Endothelial cell of umbilical vein (primary cell): Measurements from ENCODE around the gene PSG6. TPM values are rescaled to one million over a fixed set of nuclear protein-coding genes. Genes with fewer than 3 reads are reported as not detected.

Experiments
- BruUV-seq: library from RNA; stranded (reverse); fragments of 400-500 nt; replicated peaks from 2 replicates; lab custom pipeline; 2021; lab: Mats Ljungman, UMichigan
- CTCF ChIA-PET: fragments of 300-600, 350-600 bp; sonication (Branson Sonifier 250); formaldehyde crosslinking; loops from one replicate; lab custom pipeline; 2021; ENCODE audit warnings: antibody characterized with exemption, inconsistent platforms; lab: Charles Lee
- POLR2A ChIA-PET: fragments of 300-600, 350-600 bp; sonication (Branson Sonifier 250); formaldehyde crosslinking; loops from one replicate; lab custom pipeline; 2021; ENCODE audit warnings: antibody characterized with exemption, inconsistent platforms; lab: Charles Lee
- DNase-seq: peaks from one replicate; pipeline ENCODE4 v3.0.0-alpha.2; 2011; ENCODE audit warnings: low read depth, low spot score
- FAIRE-seq: peaks from 2 replicates; lab custom pipeline; 2011; peaks lifted over from hg19 to GRCh38; lab: Jason Lieb, UNC
- H2AFZ ChIP-seq: 2 replicates; pipeline ENCODE4 v1.6.0; 2012; ENCODE audit warnings: low read depth, low read length, control low read depth, inconsistent platforms
- H3K27ac ChIP-seq: 2 replicates; pipeline ENCODE4 v1.5.1; 2011; ENCODE audit warnings: low read depth, mild to moderate bottlenecking, control low read depth, low read length, moderate library complexity; ENCODE audit not compliant: insufficient read depth
- H3K27me3 ChIP-seq, 2 experiments: 2 replicates each; pipeline versions ENCODE4 v1.6.0 to v1.6.1; 2011; ENCODE audit warnings: low read length in 2 of 2, mixed read lengths in 1 of 2; ENCODE audit not compliant: control insufficient read depth in 2 of 2, insufficient read depth in 2 of 2
- H3K36me3 ChIP-seq, 2 experiments: 2 replicates in 1 of 2; 3 replicates in 1 of 2; pipeline ENCODE4 v1.5.1; 2011; ENCODE audit warnings: low read length in 2 of 2, mild to moderate bottlenecking in 1 of 2, moderate library complexity in 1 of 2; ENCODE audit not compliant: control insufficient read depth in 2 of 2, insufficient read depth in 2 of 2; ENCODE audit errors: extremely low read depth in 1 of 2
- H3K4me1 ChIP-seq: 3 replicates; pipeline ENCODE4 v1.5.1; 2011; ENCODE audit warnings: mild to moderate bottlenecking, low read length; ENCODE audit not compliant: control insufficient read depth, insufficient read depth; ENCODE audit errors: extremely low read depth
- H3K4me2 ChIP-seq: 2 replicates; pipeline ENCODE4 v1.6.1; 2011; ENCODE audit warnings: low read length, control low read depth, mixed read lengths; ENCODE audit not compliant: insufficient read depth
- H3K4me3 ChIP-seq, 3 experiments: fragments of 200-600 bp in 1 of 3; sonication (generic), shearing (Covaris generic) in 1 of 3; replicated peaks in 1 of 3; 2 replicates each; pipeline ENCODE4 v1.5.1; 2011 to 2016; ENCODE audit warnings: control low read depth in 3 of 3, low read length in 3 of 3, mild to moderate bottlenecking in 2 of 3, inconsistent platforms in 1 of 3, low read depth in 1 of 3, moderate library complexity in 1 of 3; ENCODE audit not compliant: insufficient read depth in 1 of 3
- H3K79me2 ChIP-seq: 2 replicates; pipeline ENCODE4 v1.6.0; 2012; ENCODE audit warnings: low read length, inconsistent platforms; ENCODE audit not compliant: control insufficient read depth, insufficient read depth
- H3K9ac ChIP-seq: replicated peaks from 2 replicates; pipeline ENCODE3; 2011; ENCODE audit warnings: low read length, control low read depth; ENCODE audit not compliant: insufficient read depth; ENCODE audit errors: extremely low read depth
- H3K9me1 ChIP-seq: replicated peaks from 3 replicates; pipeline ENCODE4 v1.6.0; 2011; ENCODE audit warnings: mild to moderate bottlenecking, low read length; ENCODE audit not compliant: control insufficient read depth, insufficient read depth; ENCODE audit errors: extremely low read depth
- H3K9me3 ChIP-seq: replicated peaks from 2 replicates; pipeline ENCODE4 v1.5.1; 2012; ENCODE audit warnings: low read length, inconsistent platforms; ENCODE audit not compliant: control insufficient read depth, insufficient read depth
- H4K20me1 ChIP-seq: replicated peaks from 2 replicates; pipeline ENCODE3; 2011; ENCODE audit warnings: mild to moderate bottlenecking, low read length; ENCODE audit not compliant: control insufficient read depth, insufficient read depth; ENCODE audit errors: extremely low read depth
- EZH2 ChIP-seq: IDR thresholded peaks from 2 replicates; pipeline ENCODE4 v1.6.1; 2012; ENCODE audit warnings: borderline replicate concordance, low read depth, mild to moderate bottlenecking, moderate library complexity, low read length, inconsistent platforms; ENCODE audit not compliant: severe bottlenecking
- FOS ChIP-seq: IDR thresholded peaks from 2 replicates; pipeline ENCODE4 v1.6.1; 2011; ENCODE audit warnings: mild to moderate bottlenecking, low read length, moderate library complexity, borderline replicate concordance; ENCODE audit not compliant: insufficient read depth
- GATA2 ChIP-seq: IDR thresholded peaks from 2 replicates; pipeline ENCODE4 v1.7.0; 2011; ENCODE audit warnings: low read depth, mild to moderate bottlenecking, moderate library complexity, mixed read lengths, low read length; ENCODE audit not compliant: insufficient read length, insufficient read depth
- JUN ChIP-seq: IDR thresholded peaks from 2 replicates; pipeline ENCODE4 v1.6.1; 2011; ENCODE audit warnings: borderline replicate concordance, low read depth; ENCODE audit not compliant: insufficient read length, insufficient read depth
- MYC ChIP-seq: IDR thresholded peaks from one replicate; pipeline ENCODE4 v1.6.1; 2011; ENCODE audit warnings: mild to moderate bottlenecking, low read depth, low read length
- POLR2A ChIP-seq: IDR thresholded peaks from 2 replicates; pipeline ENCODE4 v1.6.1; 2012; ENCODE audit warnings: low read depth, mild to moderate bottlenecking, control low read depth, low read length
- POLR2AphosphoS5 ChIP-seq: IDR thresholded peaks from 2 replicates; pipeline ENCODE4 v1.6.1; 2012; ENCODE audit warnings: low read depth, mild to moderate bottlenecking, control low read depth, low read length, moderate library complexity; ENCODE audit not compliant: insufficient read depth
- dilution Hi-C: fragments of 300-500 bp; cut with MboI; formaldehyde crosslinking; loops from one replicate; pipeline ENCODE4 v1.15.0; 2019; ENCODE audit warnings: low sequenced_read_pairs; ENCODE audit not compliant: extremely low pct_ligation_motif_present
- intact Hi-C: fragments of 100-400 bp; cut with micrococcal nuclease; formaldehyde crosslinking; loops from one replicate; pipeline ENCODE4 v1.10.0; 2022
- polyA plus RNA-seq, 4 experiments: library from polyadenylated mRNA; depleted of rRNA in 3 of 4; stranded (reverse) in 3 of 4; unstranded in 1 of 4; fragments of >200 nt; gene quantifications; 2 replicates each; pipeline versions ENCODE4 v1.2.1 to v1.2.3, GENCODE V29; 2011 to 2012; ENCODE audit warnings: missing spikeins in 1 of 4
- total RNA-seq: library from RNA; stranded (reverse); gene quantifications from 2 replicates; pipeline ENCODE4 v1.2.3, GENCODE V29; 2021
- TF ChIP-seq, protein P1 (sequence below): IDR thresholded peaks from 2 replicates; pipeline ENCODE4 v1.6.1; 2011; ENCODE audit not compliant: insufficient read depth, insufficient read length
- TF ChIP-seq, protein P2 (sequence below), 2 donors: IDR thresholded peaks; 1 replicate in 1 of 2; 2 replicates in 1 of 2; pipeline ENCODE4 v1.5.1; 2011; ENCODE audit warnings: low read length in 2 of 2, mild to moderate bottlenecking in 2 of 2, moderate library complexity in 2 of 2, control low read depth in 1 of 2, inconsistent platforms in 1 of 2, low read depth in 1 of 2; ENCODE audit not compliant: insufficient read depth in 1 of 2; ENCODE audit errors: extremely low read depth in 1 of 2

PSG6 gene
- total and polyA plus RNA-seq, 2 donors (not counting 3 experiments of a cell fraction or from before 2014, with no cell fraction given) = not detected

DNA sequence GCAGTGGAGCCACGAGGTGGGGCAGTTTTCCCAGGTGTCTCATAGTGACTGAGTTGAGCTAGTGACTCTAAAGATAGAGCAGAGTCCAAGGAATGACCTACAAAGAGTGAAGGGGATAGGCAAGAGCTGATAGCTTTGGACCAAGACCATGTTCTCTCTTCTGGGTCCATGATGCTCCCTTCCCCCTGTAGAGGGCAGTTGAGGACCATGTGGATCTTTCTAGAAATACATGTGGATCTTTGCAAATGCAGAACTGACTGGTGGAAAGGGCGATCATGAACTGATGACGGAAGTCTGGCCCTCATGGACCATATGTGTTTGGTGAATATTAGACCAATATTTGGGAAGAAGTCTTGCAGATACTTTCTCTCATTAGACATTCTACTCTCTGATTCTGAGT, 45.1 kb downstream of the PSG6 start:
- TF ChIP-seq, protein P1, sequence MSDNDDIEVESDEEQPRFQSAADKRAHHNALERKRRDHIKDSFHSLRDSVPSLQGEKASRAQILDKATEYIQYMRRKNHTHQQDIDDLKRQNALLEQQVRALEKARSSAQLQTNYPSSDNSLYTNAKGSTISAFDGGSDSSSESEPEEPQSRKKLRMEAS = no peak
- TF ChIP-seq POLR2AphosphoS5 = no peak
- no peak for TF ChIP-seq MYC
- no peak for TF ChIP-seq GATA2
- TF ChIP-seq JUN = no peak
- TF ChIP-seq POLR2A = no peak
- no peak for TF ChIP-seq EZH2
- TF ChIP-seq, protein P2, sequence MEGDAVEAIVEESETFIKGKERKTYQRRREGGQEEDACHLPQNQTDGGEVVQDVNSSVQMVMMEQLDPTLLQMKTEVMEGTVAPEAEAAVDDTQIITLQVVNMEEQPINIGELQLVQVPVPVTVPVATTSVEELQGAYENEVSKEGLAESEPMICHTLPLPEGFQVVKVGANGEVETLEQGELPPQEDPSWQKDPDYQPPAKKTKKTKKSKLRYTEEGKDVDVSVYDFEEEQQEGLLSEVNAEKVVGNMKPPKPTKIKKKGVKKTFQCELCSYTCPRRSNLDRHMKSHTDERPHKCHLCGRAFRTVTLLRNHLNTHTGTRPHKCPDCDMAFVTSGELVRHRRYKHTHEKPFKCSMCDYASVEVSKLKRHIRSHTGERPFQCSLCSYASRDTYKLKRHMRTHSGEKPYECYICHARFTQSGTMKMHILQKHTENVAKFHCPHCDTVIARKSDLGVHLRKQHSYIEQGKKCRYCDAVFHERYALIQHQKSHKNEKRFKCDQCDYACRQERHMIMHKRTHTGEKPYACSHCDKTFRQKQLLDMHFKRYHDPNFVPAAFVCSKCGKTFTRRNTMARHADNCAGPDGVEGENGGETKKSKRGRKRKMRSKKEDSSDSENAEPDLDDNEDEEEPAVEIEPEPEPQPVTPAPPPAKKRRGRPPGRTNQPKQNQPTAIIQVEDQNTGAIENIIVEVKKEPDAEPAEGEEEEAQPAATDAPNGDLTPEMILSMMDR (IDR thresholded peaks at IDR 0.05; ENCODE audit: extremely low read depth in 1 of 2, insufficient read depth in 1 of 2, low read depth in 1 of 2, low read length in 2 of 2) = no peak
- TF ChIP-seq FOS = no peak
- FAIRE-seq (no peak), DNase-seq (no peak)
- Histone ChIP-seq H3K4me3 (no peak overlapping the region), H3K27me3 (no peaks in the 10 kb centered on the region), H3K4me1 (no peaks in the 10 kb centered on the region), H2AFZ (no peak overlapping the region), H3K36me3 (no peaks in the 10 kb centered on the region), H3K9ac (no peak overlapping the region), H4K20me1 (no peaks in the 10 kb centered on the region), H3K9me3 (no peaks in the 10 kb centered on the region), H3K27ac (no peak overlapping the region), H3K79me2 (no peaks in the 10 kb centered on the region), H3K4me2 (no peak overlapping the region), H3K9me1 (no peaks in the 10 kb centered on the region)
- CTCF ChIA-PET = no interaction called here
- POLR2A ChIA-PET = no interaction called here
- BruUV-seq = no TSS peak
- intact Hi-C loops (no loop called here), dilution Hi-C loops (no loop called here)
